Testis (tissue), 3 donors: ENCODE results near the gene ALOX12. TPM values are rescaled to one million over a fixed set of nuclear protein-coding genes. Genes with fewer than 3 reads are reported as not detected.

ENCODE experiments used
- DNase-seq: peaks from one replicate; pipeline ENCODE4 v3.0.0-alpha.2; 2019
- H3K27ac ChIP-seq, 2 donors: fragments of 200-600 bp; sonication (generic); one replicate each; pipeline ENCODE4 v1.5.1; 2019
- H3K27me3 ChIP-seq: fragments of 200-600 bp; sonication (generic); one replicate; pipeline ENCODE4 v1.5.1; 2019
- H3K36me3 ChIP-seq: fragments of 200-600 bp; sonication (generic); one replicate; pipeline ENCODE4 v1.5.1; 2017; ENCODE audit warnings: low read depth; ENCODE audit errors: missing control alignments
- H3K4me1 ChIP-seq: fragments of 200-600 bp; sonication (generic); one replicate; pipeline ENCODE4 v1.5.1; 2019
- H3K4me3 ChIP-seq, 2 donors: fragments of 200-600 bp; sonication (generic); one replicate each; pipeline ENCODE4 v1.5.1; 2017 to 2019
- H3K9me3 ChIP-seq: fragments of 200-600 bp; sonication (generic); one replicate; pipeline ENCODE4 v1.5.1; 2017
- POLR2A ChIP-seq: fragments of 450-650 bp; IDR thresholded peaks from one replicate; pipeline ENCODE4 v1.6.1; 2017; ENCODE audit warnings: antibody characterized with exemption, mild to moderate bottlenecking, moderate library complexity
- WGBS, 2 donors: methylation state at CpG; one replicate each; pipeline ENCODE4 v1.1.5; 2018; 5-methylcytosine and 5-hydroxymethylcytosine counted together
- intact Hi-C: fragments of 100-400 bp; cut with DNase I; formaldehyde crosslinking; loops from one replicate; pipeline ENCODE4 v1.15.1; 2023; ENCODE audit warnings: low total_unique reads
- microRNA counts, 2 donors: library from miRNA; unstranded; fragments of <30 nt; microRNA quantifications; one replicate each; lab custom pipeline; 2016
- polyA plus RNA-seq: library from polyadenylated mRNA; stranded (reverse); fragments of 350-450 nt; fragmentation: Illumina TruSeq; extraction: RNeasy Lipid Tissue Mini Kit (QIAGEN cat#74804); gene quantifications from one replicate; pipeline ENCODE4 v1.2.3, GENCODE V29; 2014; ENCODE audit warnings: low read depth, low replicate concordance; ENCODE audit not compliant: insufficient read depth
- small RNA-seq, 2 donors: library from RNA; depleted of rRNA; stranded (forward); fragments of <200 nt; gene quantifications; one replicate each; pipeline ENCODE3, GENCODE V24; 2016
- total RNA-seq, 2 donors: library from RNA; depleted of rRNA; stranded (reverse); fragments of >200 nt; gene quantifications; one replicate each; pipeline ENCODE4 v1.2.3, GENCODE V29; 2016
- TF ChIP-seq, protein P1 (sequence below), 3 experiments: fragments of 450-650 bp in 2 of 3; fragments of 200-600 bp in 1 of 3; sonication (generic) in 1 of 3; IDR thresholded peaks; one replicate each; pipeline ENCODE4 v1.5.1; 2016 to 2019; ENCODE audit warnings: antibody characterized with exemption in 3 of 3, mild to moderate bottlenecking in 2 of 3, moderate library complexity in 1 of 3

ALOX12 gene
- total and polyA plus RNA-seq, 3 donors from 2014 or later: 0.24 to 0.50 (median 0.25) TPM

DNA sequence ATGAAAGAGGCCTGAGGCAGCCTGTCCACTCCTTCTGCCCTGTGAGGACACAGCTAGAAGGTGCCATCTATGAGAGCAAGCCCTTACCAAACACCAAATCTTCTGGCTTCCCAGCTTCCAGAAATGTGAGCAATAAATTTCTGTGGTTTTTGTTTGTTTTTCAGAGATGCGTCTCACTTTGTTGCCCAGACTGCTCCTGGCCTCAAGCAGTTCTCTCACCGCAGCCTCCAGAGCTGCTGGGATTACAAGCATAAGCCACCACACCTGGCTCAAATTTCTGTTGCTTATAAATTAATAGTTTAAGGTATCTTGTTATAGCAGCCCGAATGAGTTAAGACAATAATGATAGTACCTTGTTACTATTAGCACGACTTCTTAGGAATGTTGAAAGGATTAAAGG, 60.5 kb downstream of the ALOX12 start:
- intact Hi-C loops: no loop called here
- Histone ChIP-seq H3K27me3 (no peaks in the 10 kb centered on the region), H3K4me3 (no peak overlapping the region), H3K9me3 (no peaks in the 10 kb centered on the region), H3K36me3 (no peaks in the 10 kb centered on the region), H3K4me1 (no peaks in the 10 kb centered on the region), H3K27ac (no peak overlapping the region)
- no peak for DNase-seq
- TF ChIP-seq POLR2A: no peak
- TF ChIP-seq, protein P1, sequence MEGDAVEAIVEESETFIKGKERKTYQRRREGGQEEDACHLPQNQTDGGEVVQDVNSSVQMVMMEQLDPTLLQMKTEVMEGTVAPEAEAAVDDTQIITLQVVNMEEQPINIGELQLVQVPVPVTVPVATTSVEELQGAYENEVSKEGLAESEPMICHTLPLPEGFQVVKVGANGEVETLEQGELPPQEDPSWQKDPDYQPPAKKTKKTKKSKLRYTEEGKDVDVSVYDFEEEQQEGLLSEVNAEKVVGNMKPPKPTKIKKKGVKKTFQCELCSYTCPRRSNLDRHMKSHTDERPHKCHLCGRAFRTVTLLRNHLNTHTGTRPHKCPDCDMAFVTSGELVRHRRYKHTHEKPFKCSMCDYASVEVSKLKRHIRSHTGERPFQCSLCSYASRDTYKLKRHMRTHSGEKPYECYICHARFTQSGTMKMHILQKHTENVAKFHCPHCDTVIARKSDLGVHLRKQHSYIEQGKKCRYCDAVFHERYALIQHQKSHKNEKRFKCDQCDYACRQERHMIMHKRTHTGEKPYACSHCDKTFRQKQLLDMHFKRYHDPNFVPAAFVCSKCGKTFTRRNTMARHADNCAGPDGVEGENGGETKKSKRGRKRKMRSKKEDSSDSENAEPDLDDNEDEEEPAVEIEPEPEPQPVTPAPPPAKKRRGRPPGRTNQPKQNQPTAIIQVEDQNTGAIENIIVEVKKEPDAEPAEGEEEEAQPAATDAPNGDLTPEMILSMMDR (IDR thresholded peaks at IDR 0.05): no peak
- 65 to 85% methylated on average over 4 of the region's 4 CpGs for WGBS, 2 donors

DNA sequence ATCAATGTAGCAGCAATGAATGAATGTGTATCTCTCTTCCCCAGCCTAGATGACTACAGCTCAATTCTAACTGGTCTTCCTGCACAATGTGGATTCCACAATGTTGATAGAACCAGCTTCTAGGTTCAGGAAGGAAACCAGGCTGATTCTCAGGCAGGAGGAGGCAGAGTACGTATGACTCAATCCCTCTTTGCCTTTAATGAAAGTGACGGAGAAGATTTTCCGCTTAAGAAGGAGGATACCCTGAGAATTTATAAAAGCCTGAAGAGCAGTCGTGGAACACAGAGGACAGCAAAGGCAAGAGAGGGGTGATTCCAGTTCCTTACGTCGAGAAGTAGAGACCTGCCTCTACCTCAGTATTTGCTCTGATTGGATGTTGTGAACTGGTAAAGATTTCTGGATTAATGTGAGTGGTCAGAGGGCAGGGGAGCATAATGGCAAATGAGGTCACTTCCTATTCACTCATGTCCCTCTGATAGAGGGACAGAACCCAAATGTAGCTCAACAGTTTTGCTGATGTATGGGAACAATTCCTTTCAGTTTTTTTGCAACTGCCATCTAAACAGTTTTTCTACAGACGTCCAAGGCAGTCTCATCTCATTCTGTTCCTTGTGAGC, 63.1 kb downstream of the ALOX12 start:
- Histone ChIP-seq H3K27ac (no peak overlapping the region), H3K27me3 (no peaks in the 10 kb centered on the region), H3K9me3 (no peaks in the 10 kb centered on the region), H3K4me3 (no peak overlapping the region), H3K36me3 (no peaks in the 10 kb centered on the region), H3K4me1 (no peaks in the 10 kb centered on the region)
- intact Hi-C loops: no loop called here
- TF ChIP-seq POLR2A: no peak
- TF ChIP-seq, protein P1 (IDR thresholded peaks at IDR 0.05): no peak
- DNase-seq: no peak
- 76 to 78% methylated on average over 7 of the region's 7 CpGs for WGBS, 2 donors

MicroRNAs encoded within 50 kb of the gene (microRNA counts, 767-probe panel; counts per million panel counts)
- 7,043 to 7,217 counts per million in 2 donors for microRNA hsa-miR-195-5p (lab: Ali Mortazavi, UCI)
- microRNA hsa-miR-497-5p (lab: Ali Mortazavi, UCI): 5,958 to 6,203 counts per million in 2 donors

Small RNAs within 50 kb of the gene (small RNA-seq; reads per million reads assigned to genes)
- 0 reads per million in 2 donors for gene AC120057.1

Other genes starting within 250 kb of the ALOX12 start
- 10 to 100 TPM; 26.8 to 39.6 TPM for gene XAF1, start 240.0 kb upstream of the ALOX12 start, total RNA-seq
- 10.4 TPM for gene XAF1, start 240.0 kb upstream of the ALOX12 start, polyA plus RNA-seq
- 10 to 100 TPM; 19.9 to 46.9 TPM for gene FBXO39, start 219.8 kb upstream of the ALOX12 start, total RNA-seq
- gene FBXO39, start 219.8 kb upstream of the ALOX12 start, polyA plus RNA-seq: 62.0 TPM
- gene TEKT1, start 164.3 kb upstream of the ALOX12 start, total RNA-seq: 10 to 100 TPM in 1 of 2 donors, 1 to 10 TPM in 1; 7.0 to 15.6 TPM
- 61.3 TPM for gene TEKT1, start 164.3 kb upstream of the ALOX12 start, polyA plus RNA-seq
- 100 to 1,000 TPM; 208 to 314 TPM for gene RNASEK, start 16.6 kb downstream of the ALOX12 start, total RNA-seq
- gene RNASEK, start 16.6 kb downstream of the ALOX12 start, polyA plus RNA-seq: 317 TPM
- gene BCL6B, start 27.0 kb downstream of the ALOX12 start, total RNA-seq: 1 to 10 TPM; 2.5 to 3.5 TPM
- gene BCL6B, start 27.0 kb downstream of the ALOX12 start, polyA plus RNA-seq: 4.6 TPM
- 1 to 10 TPM; 1.9 to 2.2 TPM for gene SLC16A13, start 40.0 kb downstream of the ALOX12 start, total RNA-seq
- gene SLC16A13, start 40.0 kb downstream of the ALOX12 start, polyA plus RNA-seq: 2.0 TPM
- 1 to 10 TPM in 1 of 2 donors, under 1 TPM in 1; 0.55 to 2.0 TPM for gene SLC16A11, start 48.0 kb downstream of the ALOX12 start, total RNA-seq
- gene SLC16A11, start 48.0 kb downstream of the ALOX12 start, polyA plus RNA-seq: 3.0 TPM
- 1 to 10 TPM; 3.5 to 3.8 TPM for gene CLEC10A, start 84.2 kb downstream of the ALOX12 start, total RNA-seq
- 11.7 TPM for gene CLEC10A, start 84.2 kb downstream of the ALOX12 start, polyA plus RNA-seq
- 1 to 10 TPM in 1 of 2 donors, under 1 TPM in 1; 0.47 to 1.1 TPM for gene ASGR2, start 118.8 kb downstream of the ALOX12 start, total RNA-seq
- gene ASGR2, start 118.8 kb downstream of the ALOX12 start, polyA plus RNA-seq: 2.6 TPM
- 10 to 100 TPM; 11.5 to 19.1 TPM for gene ASGR1, start 183.3 kb downstream of the ALOX12 start, total RNA-seq
- gene ASGR1, start 183.3 kb downstream of the ALOX12 start, polyA plus RNA-seq: 21.3 TPM
- 10 to 100 TPM; 26.3 to 49.8 TPM for gene DLG4, start 223.8 kb downstream of the ALOX12 start, total RNA-seq
- 45.9 TPM for gene DLG4, start 223.8 kb downstream of the ALOX12 start, polyA plus RNA-seq
- 100 to 1,000 TPM; 298 to 458 TPM for gene ACADVL, start 223.9 kb downstream of the ALOX12 start, total RNA-seq
- 334 TPM for gene ACADVL, start 223.9 kb downstream of the ALOX12 start, polyA plus RNA-seq
- gene DVL2, start 238.5 kb downstream of the ALOX12 start, total RNA-seq: 100 to 1,000 TPM in 1 of 2 donors, 10 to 100 TPM in 1; 81.3 to 102 TPM
- 43.6 TPM for gene DVL2, start 238.5 kb downstream of the ALOX12 start, polyA plus RNA-seq
- gene PHF23, start 243.4 kb downstream of the ALOX12 start, total RNA-seq: 10 to 100 TPM; 54.9 to 61.6 TPM
- gene PHF23, start 243.4 kb downstream of the ALOX12 start, polyA plus RNA-seq: 53.4 TPM
- gene GABARAP, start 246.4 kb downstream of the ALOX12 start, total RNA-seq: 100 to 1,000 TPM; 521 to 683 TPM
- gene GABARAP, start 246.4 kb downstream of the ALOX12 start, polyA plus RNA-seq: 1,171 TPM